HEK293 (cell line): ENCODE results near the gene DPH7.

Experiments
- CTCF ChIA-PET: fragments of 350-600 bp; formaldehyde crosslinking; extraction: SDS; loops from one replicate; lab custom pipeline; 2021; ENCODE audit warnings: antibody characterized with exemption; lab: Yijun Ruan, JAX
- POLR2A ChIA-PET: fragments of 300-600 bp; formaldehyde crosslinking; extraction: SDS; loops from one replicate; lab custom pipeline; 2020; ENCODE audit warnings: antibody characterized with exemption, inconsistent platforms; lab: Yijun Ruan, JAX
- H3K27ac ChIP-seq: fragments of 200-500 bp; sonication (Bioruptor generic); 2 replicates; pipeline ENCODE4 v1.5.1; 2014; ENCODE audit warnings: low read depth, low read length, control low read depth, inconsistent platforms; ENCODE audit errors: extremely low read depth
- H3K36me3 ChIP-seq, 2 experiments: fragments of 200-500 bp in 1 of 2; sonication (Bioruptor generic) in 1 of 2; 1 replicate in 1 of 2; 2 replicates in 1 of 2; pipeline ENCODE4 v1.5.1; 2014 to 2017; ENCODE audit warnings: inconsistent platforms in 2 of 2, low read length in 2 of 2; ENCODE audit not compliant: control insufficient read depth in 2 of 2, insufficient read depth in 1 of 2
- H3K4me1 ChIP-seq: fragments of 200-500 bp; sonication (Bioruptor generic); 2 replicates; pipeline ENCODE4 v1.5.1; 2014; ENCODE audit warnings: mild to moderate bottlenecking, low read length, inconsistent platforms; ENCODE audit not compliant: control insufficient read depth, insufficient read depth
- H3K4me3 ChIP-seq: 2 replicates; pipeline ENCODE4 v1.5.1; 2011; ENCODE audit warnings: low read depth, mild to moderate bottlenecking, control low read depth, low read length, moderate library complexity
- H3K9me3 ChIP-seq: fragments of 200-500 bp; sonication (Bioruptor generic); 2 replicates; pipeline ENCODE4 v1.5.1; 2014; ENCODE audit warnings: low read depth, low read length, inconsistent platforms; ENCODE audit not compliant: control insufficient read depth, insufficient read depth
- GLIS1 ChIP-seq: fragments of 450-650 bp; formaldehyde crosslinking; IDR thresholded peaks from 2 replicates; pipeline ENCODE4 v1.5.1; 2016; ENCODE audit warnings: missing biosample characterization, missing genetic modification characterization
- KLF1 ChIP-seq: fragments of 450-650 bp; formaldehyde crosslinking; IDR thresholded peaks from 2 replicates; pipeline ENCODE4 v1.5.1; 2016; ENCODE audit warnings: missing biosample characterization, missing genetic modification characterization
- MEIS1 ChIP-seq: sonication (generic); formaldehyde crosslinking; IDR thresholded peaks from 2 replicates; pipeline ENCODE4 v1.8.1; 2022; ENCODE audit warnings: missing genetic modification reagents, mild to moderate bottlenecking, borderline replicate concordance
- PRDM2 ChIP-seq: fragments of 450-650 bp; formaldehyde crosslinking; IDR thresholded peaks from 2 replicates; pipeline ENCODE4 v1.5.1; 2016; ENCODE audit warnings: missing biosample characterization, missing genetic modification characterization, borderline replicate concordance
- ZFP41 ChIP-seq: fragments of 450-650 bp; formaldehyde crosslinking; IDR thresholded peaks from 2 replicates; pipeline ENCODE4 v1.5.1; 2016; ENCODE audit warnings: missing biosample characterization, missing genetic modification characterization, borderline replicate concordance
- ZNF146 ChIP-seq: fragments of 450-650 bp; formaldehyde crosslinking; IDR thresholded peaks from 2 replicates; pipeline ENCODE4 v1.5.1; 2016; ENCODE audit warnings: missing biosample characterization, missing genetic modification characterization
- ZNF26 ChIP-seq: fragments of 450-650 bp; formaldehyde crosslinking; IDR thresholded peaks from 2 replicates; pipeline ENCODE4 v1.5.1; 2016; ENCODE audit warnings: missing biosample characterization, missing genetic modification characterization
- ZNF561 ChIP-seq: fragments of 450-650 bp; IDR thresholded peaks from 2 replicates; pipeline ENCODE4 v1.5.1; 2018; ENCODE audit warnings: missing biosample characterization, missing genetic modification characterization, borderline replicate concordance
- ZNF677 ChIP-seq: fragments of 450-650 bp; IDR thresholded peaks from 2 replicates; pipeline ENCODE4 v1.5.0; 2018; ENCODE audit warnings: missing biosample characterization, mild to moderate bottlenecking, missing genetic modification characterization, moderate library complexity
- ZNF76 ChIP-seq: fragments of 450-650 bp; formaldehyde crosslinking; IDR thresholded peaks from 2 replicates; pipeline ENCODE4; 2016; ENCODE audit warnings: low read depth, missing biosample characterization, missing genetic modification characterization, borderline replicate concordance
- ZNF785 ChIP-seq: fragments of 450-650 bp; formaldehyde crosslinking; IDR thresholded peaks from 2 replicates; pipeline ENCODE4 v1.5.1; 2016; ENCODE audit warnings: missing biosample characterization, missing genetic modification characterization
- ZSCAN18 ChIP-seq: fragments of 450-650 bp; formaldehyde crosslinking; IDR thresholded peaks from 2 replicates; pipeline ENCODE4 v1.5.1; 2016; ENCODE audit warnings: missing biosample characterization, missing genetic modification characterization
- ZSCAN5A ChIP-seq: fragments of 450-650 bp; formaldehyde crosslinking; IDR thresholded peaks from 2 replicates; pipeline ENCODE4 v1.5.1; 2016; ENCODE audit warnings: missing biosample characterization, missing genetic modification characterization

The DPH7 gene

GRCh38 chr9:137604345-137605086 is 25.8 kb upstream of the DPH7 start:
- peak; percentile 52 for TF ChIP-seq GLIS1 (tag by site-specific recombination)
- TF ChIP-seq PRDM2 (tag by site-specific recombination) = no peak
- no peak for TF ChIP-seq ZNF146 (tag by site-specific recombination)
- peak; percentile 34; the same call in 1 of the 2 replicates for TF ChIP-seq KLF1 (tag by site-specific recombination)
- H3K4me3 ChIP-seq = peak overlapping the region; percentile 43
- no peaks in the 10 kb centered on the region for H3K36me3 ChIP-seq
- CTCF ChIA-PET = no interaction called here
- H3K9me3 ChIP-seq = no peaks in the 10 kb centered on the region
- POLR2A ChIA-PET = interaction anchor here (0.6 to 2.3 kb wide), 15 partner anchors 9 to 518 kb away, joined by 3 to 43 read pairs (median 5); partner anchors contain the start of genes DPH7, EHMT1, MAN1B1 and MRPL41
- no peaks in the 10 kb centered on the region for H3K4me1 ChIP-seq
- no peak overlapping the region for H3K27ac ChIP-seq

- ChIA-PET POLR2A (interaction anchor here (2.3 kb wide), 1 partner anchor 12 kb away, joined by 43 read pairs; the partner anchor contains the start of gene ZMYND19), CTCF (interaction anchor here (0.6 to 1.4 kb wide), 3 partner anchors 14 to 53 kb away, joined by 3 to 8 read pairs (median 3); partner anchors contain the start of gene ZMYND19)
- TF ChIP-seq MEIS1 (CRISPR knock-in tag) (no peak), PRDM2 (tag by site-specific recombination) (no peak), ZNF561 (tag by site-specific recombination) (no peak), ZNF785 (tag by site-specific recombination) (no peak), ZFP41 (tag by site-specific recombination) (no peak), ZSCAN18 (tag by site-specific recombination) (no peak), ZSCAN5A (no peak), ZNF26 (no peak), ZNF76 (no peak), ZNF677 (tag by site-specific recombination) (no peak)
- Histone ChIP-seq H3K4me3 (no peak overlapping the region), H3K27ac (no peak overlapping the region), H3K9me3 (no peaks in the 10 kb centered on the region), H3K36me3 (no peaks in the 10 kb centered on the region), H3K4me1 (no peaks in the 10 kb centered on the region)
These were observed 25.2 kb upstream of the DPH7 start for GRCh38 chr9:137603879-137604278.
